BE2C (cell line): ENCODE data around the gene DIAPH3.

ENCODE experiments used
- DNase-seq: peaks from one replicate; pipeline ENCODE4 v3.0.0-alpha.2; 2020
- H3K27me3 ChIP-seq: fragments of 250-450 bp; sonication (Bioruptor Pico); 2 replicates; pipeline ENCODE4 v1.5.1; 2020; ENCODE audit warnings: mild to moderate bottlenecking
- H3K36me3 ChIP-seq: fragments of 250-450 bp; sonication (Bioruptor Pico); 2 replicates; pipeline ENCODE4 v1.5.1; 2020; ENCODE audit warnings: mild to moderate bottlenecking
- H3K4me1 ChIP-seq: fragments of 250-450 bp; sonication (Bioruptor Pico); 2 replicates; pipeline ENCODE4 v1.5.1; 2020
- H3K4me3 ChIP-seq: 2 replicates; pipeline ENCODE4 v1.5.1; 2011; ENCODE audit warnings: low read depth, low read length
- H3K9me3 ChIP-seq: fragments of 250-450 bp; sonication (Bioruptor Pico); 2 replicates; pipeline ENCODE4 v1.5.1; 2020
- TF ChIP-seq, protein P1 (sequence below): IDR thresholded peaks from 2 replicates; pipeline ENCODE4 v1.5.1; 2012; ENCODE audit warnings: mild to moderate bottlenecking, low read depth, low read length

DIAPH3 gene

DNA sequence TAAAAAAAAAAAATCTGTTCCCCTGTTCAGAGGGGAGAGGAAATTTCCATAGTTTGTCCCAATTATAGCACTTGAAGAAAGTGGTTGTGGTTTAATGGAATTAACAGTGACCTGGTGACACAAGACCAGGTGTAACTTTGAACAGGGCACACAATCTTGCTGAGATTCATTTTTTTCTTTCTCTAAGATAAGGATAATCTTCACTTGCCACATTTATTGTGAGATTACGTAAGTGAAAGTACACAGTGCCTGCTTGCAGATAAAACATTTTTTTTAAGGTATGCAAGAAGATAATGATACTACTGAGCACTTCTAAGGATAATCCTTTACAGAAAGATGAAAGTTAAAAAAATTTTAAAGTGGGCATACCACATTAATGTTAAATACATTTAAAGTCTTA lies 448.1 kb downstream of the DIAPH3 start:
- Histone ChIP-seq H3K27me3 (no peaks in the 10 kb centered on the region), H3K4me3 (no peak overlapping the region), H3K36me3 (no peaks in the 10 kb centered on the region), H3K4me1 (peaks cover 4% of the 10 kb centered on the region), H3K9me3 (no peaks in the 10 kb centered on the region)
- TF ChIP-seq, protein P1, sequence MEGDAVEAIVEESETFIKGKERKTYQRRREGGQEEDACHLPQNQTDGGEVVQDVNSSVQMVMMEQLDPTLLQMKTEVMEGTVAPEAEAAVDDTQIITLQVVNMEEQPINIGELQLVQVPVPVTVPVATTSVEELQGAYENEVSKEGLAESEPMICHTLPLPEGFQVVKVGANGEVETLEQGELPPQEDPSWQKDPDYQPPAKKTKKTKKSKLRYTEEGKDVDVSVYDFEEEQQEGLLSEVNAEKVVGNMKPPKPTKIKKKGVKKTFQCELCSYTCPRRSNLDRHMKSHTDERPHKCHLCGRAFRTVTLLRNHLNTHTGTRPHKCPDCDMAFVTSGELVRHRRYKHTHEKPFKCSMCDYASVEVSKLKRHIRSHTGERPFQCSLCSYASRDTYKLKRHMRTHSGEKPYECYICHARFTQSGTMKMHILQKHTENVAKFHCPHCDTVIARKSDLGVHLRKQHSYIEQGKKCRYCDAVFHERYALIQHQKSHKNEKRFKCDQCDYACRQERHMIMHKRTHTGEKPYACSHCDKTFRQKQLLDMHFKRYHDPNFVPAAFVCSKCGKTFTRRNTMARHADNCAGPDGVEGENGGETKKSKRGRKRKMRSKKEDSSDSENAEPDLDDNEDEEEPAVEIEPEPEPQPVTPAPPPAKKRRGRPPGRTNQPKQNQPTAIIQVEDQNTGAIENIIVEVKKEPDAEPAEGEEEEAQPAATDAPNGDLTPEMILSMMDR: no peak
- no peak for DNase-seq

DNA sequence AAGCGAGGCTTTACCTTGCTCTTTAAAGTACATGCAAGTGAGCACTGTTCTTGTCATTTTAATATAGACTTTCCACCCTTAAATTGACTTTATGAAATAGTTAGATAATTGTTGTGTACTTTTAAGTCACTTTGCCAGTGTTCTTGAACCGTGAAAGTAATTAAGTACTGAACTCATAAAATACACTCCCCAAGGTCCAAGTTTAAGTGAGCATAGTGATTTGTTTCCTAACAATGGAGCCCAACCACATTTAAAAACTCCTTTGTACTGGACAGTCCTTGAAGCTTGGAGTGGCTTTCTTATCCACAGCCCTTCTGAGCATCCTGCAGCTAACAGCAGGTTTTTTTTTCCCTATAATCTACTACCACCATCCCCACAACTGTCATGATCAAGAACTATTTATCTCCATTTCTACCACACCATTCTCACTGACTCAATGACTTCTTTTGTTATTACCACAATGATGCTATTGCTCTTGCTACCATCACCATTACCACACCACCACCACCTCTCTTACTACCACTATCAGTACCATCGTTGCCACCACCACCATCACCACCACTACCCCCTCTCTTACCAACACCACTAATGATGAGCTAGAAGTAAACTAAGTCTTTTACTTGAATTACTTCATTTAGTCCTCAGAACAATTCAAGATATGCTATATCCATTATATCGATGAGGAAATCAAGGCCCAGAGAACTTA lies 452.6 kb downstream of the DIAPH3 start:
- Histone ChIP-seq H3K36me3 (no peaks in the 10 kb centered on the region), H3K4me3 (no peak overlapping the region), H3K4me1 (peaks cover 4% of the 10 kb centered on the region), H3K9me3 (no peaks in the 10 kb centered on the region), H3K27me3 (no peaks in the 10 kb centered on the region)
- TF ChIP-seq, protein P1: no peak
- no peak for DNase-seq

DNA sequence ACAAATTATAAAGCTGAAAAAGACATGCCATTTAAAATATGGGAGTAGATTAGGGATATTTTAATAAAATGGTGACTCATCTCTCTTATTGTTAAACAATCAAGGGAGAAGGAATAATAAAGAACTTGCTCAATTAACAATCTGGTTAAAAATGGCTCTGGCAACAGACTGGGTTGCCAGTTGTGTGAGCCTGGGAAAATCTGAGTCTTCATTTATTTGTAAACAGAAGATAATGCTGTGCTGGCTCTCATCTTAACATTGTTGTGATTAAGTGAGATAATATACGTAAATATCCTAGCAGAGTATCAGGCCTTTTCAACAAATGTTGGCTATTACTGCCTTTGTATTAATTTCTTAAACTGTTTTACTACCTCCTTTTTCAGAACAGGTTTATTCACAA lies 453.3 kb downstream of the DIAPH3 start:
- peaks cover 4% of the 10 kb centered on the region for H3K4me1 ChIP-seq
- H3K36me3 ChIP-seq: no peaks in the 10 kb centered on the region
- H3K9me3 ChIP-seq: no peaks in the 10 kb centered on the region
- no peak for DNase-seq
- no peaks in the 10 kb centered on the region for H3K27me3 ChIP-seq
- H3K4me3 ChIP-seq: no peak overlapping the region
- TF ChIP-seq, protein P1: no peak

DNA sequence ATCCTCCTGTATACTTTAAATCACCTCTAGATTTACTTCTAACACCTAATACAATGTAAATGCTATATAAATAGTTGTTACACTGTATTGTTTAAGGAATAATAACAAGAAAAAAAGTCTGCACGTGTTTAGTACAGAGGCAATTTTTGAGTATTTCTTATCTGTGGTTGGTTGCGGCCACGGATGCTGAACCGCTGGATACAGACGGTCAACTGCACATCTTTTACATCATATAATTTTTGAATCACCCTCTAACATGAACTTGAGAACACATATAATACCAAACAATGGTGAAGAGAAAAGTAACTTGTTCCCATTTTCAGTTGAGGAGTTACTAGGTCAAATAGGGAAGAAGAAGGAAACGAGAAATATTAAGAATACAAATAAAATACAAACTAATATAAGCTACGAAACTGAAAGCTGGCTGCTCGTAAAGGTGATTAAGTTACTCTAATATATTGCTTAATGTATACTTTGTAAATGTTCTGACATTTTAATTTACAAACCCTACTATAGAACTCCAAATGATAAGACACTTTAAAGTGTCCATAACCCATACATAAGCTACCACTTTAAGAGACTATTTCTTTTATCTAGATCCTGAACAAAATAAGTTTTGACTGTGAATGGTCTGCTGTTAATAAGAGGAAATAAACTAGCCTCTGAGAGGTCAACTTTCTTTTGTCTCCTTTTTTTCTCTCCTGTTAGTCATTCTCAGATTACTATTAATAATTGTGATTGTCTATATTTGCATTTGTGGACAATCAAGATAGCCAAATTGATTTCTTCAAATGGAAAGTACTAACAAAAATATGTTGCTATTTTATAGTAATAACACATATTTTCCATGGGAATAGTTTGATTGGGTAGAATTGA lies 457.4 kb downstream of the DIAPH3 start:
- Histone ChIP-seq H3K9me3 (no peaks in the 10 kb centered on the region), H3K4me3 (no peak overlapping the region), H3K27me3 (no peaks in the 10 kb centered on the region), H3K4me1 (no peaks in the 10 kb centered on the region), H3K36me3 (no peaks in the 10 kb centered on the region)
- TF ChIP-seq, protein P1: no peak
- no peak for DNase-seq

DNA sequence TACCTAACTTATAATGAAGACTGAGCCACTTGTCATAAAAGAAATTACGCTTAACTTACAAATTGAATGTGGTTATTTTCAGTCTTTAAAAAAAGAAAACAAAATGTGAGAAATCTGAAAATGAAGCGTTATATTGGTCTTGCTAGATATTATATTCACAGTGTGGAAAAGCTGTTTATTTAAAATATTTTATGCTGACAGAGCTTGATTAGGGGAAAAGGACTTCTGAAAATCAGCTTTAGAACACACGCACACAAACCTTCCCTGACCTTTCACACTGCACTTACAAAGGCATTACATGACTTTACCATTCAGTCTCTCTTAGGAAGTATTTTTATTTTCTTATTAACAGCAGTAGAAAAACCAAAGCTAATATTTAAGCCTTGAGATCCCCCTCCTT lies 461.5 kb downstream of the DIAPH3 start:
- Histone ChIP-seq H3K4me1 (no peaks in the 10 kb centered on the region; the same call in 1 of the 2 replicates), H3K27me3 (no peaks in the 10 kb centered on the region)

More for the DNA sequence above, 461.5 kb downstream of the DIAPH3 start:
- no peak overlapping the region for H3K4me3 ChIP-seq
- no peaks in the 10 kb centered on the region for H3K36me3 ChIP-seq
- H3K9me3 ChIP-seq: no peaks in the 10 kb centered on the region
- no peak for DNase-seq
- TF ChIP-seq, protein P1: no peak
